Measurements from ENCODE around the gene PTK6.

Gene PTK6

DNA sequence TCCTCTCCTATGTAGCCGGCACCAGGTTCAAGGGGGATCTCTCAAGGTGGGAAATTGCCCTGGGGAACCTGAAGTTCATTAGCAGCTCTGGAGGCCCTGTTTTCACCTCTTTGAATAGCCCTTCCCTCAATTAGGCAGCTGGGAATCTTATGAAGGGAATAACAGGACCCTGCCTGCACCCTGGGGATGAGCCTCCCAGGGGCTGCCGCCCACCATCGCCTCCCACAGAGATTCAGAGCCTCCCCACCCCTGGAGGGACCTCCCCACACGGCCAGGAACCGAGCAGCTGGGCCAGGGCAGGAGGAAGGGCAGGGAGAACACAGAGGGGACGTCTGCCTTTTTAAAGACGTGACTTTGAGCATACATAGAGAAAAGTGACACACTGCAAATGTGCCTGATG, 33.7 kb downstream of the PTK6 start:
- no peak overlapping the region for H3K27ac ChIP-seq (ENCODE audit: low read depth, low read length)
- peaks cover 16% of the 10 kb centered on the region for H3K4me1 ChIP-seq (ENCODE audit: control insufficient read depth, low read length)
- no peaks in the 10 kb centered on the region for H3K9me3 ChIP-seq (ENCODE audit: control insufficient read depth, insufficient read depth, low read length)
- H4K20me1 ChIP-seq (ENCODE audit: control insufficient read depth, insufficient read depth, low read depth, low read length): no peaks in the 10 kb centered on the region
- H3K4me3 ChIP-seq (ENCODE audit: low read length): no peak overlapping the region
- H3K27me3 ChIP-seq (ENCODE audit: control insufficient read depth, low read length): no peaks in the 10 kb centered on the region; the same call in 1 of the 2 replicates
- no peaks in the 10 kb centered on the region; the same call in 1 of the 2 replicates for H3F3A ChIP-seq (ENCODE audit: control insufficient read depth, insufficient read depth)
- H3K36me3 ChIP-seq (ENCODE audit: control insufficient read depth, low read length): no peaks in the 10 kb centered on the region
- H3K9me2 ChIP-seq (replicated peaks; ENCODE audit: control insufficient read depth, low read length): no peaks in the 10 kb centered on the region
- no peaks in the 10 kb centered on the region for H3K79me2 ChIP-seq (ENCODE audit: control insufficient read depth, low read length)
- no peak overlapping the region for H3K4me2 ChIP-seq (ENCODE audit: low read length)
- TF ChIP-seq, protein P1, sequence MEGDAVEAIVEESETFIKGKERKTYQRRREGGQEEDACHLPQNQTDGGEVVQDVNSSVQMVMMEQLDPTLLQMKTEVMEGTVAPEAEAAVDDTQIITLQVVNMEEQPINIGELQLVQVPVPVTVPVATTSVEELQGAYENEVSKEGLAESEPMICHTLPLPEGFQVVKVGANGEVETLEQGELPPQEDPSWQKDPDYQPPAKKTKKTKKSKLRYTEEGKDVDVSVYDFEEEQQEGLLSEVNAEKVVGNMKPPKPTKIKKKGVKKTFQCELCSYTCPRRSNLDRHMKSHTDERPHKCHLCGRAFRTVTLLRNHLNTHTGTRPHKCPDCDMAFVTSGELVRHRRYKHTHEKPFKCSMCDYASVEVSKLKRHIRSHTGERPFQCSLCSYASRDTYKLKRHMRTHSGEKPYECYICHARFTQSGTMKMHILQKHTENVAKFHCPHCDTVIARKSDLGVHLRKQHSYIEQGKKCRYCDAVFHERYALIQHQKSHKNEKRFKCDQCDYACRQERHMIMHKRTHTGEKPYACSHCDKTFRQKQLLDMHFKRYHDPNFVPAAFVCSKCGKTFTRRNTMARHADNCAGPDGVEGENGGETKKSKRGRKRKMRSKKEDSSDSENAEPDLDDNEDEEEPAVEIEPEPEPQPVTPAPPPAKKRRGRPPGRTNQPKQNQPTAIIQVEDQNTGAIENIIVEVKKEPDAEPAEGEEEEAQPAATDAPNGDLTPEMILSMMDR (IDR thresholded peaks at IDR 0.05; ENCODE audit: low read depth, low read length, poor library complexity, severe bottlenecking): no peak
- TF ChIP-seq EZH2phosphoT487 (IDR thresholded peaks at IDR 0.05; ENCODE audit: borderline replicate concordance, low read length): no peak

DNA sequence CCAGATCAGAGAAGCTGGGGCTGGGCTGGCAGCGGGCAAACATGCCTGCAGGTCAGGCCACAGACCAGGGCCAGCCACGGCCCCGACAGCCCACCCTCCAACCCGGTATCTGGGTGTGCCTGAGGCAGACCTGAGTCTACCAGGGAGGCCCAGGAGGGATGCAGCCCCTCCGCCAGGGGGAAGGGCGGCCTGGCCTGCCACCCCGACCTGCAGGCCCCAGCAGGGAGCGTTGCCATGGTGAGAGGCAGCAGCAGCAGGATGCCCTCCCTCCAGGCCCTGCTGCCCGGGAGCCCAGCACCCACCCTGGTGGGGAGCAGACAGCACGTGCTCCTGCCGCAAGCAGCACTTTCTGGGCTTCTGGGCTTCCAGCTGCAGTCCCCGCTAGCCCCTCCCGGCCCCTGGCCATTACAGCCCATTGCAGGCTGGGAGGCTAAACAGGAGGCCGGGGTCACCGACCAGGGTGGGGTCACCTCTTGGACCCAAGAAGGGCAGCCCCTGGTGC, 34.5 kb downstream of the PTK6 start:
- Histone ChIP-seq H3K9me3 (ENCODE audit: control insufficient read depth, insufficient read depth, low read length) (no peaks in the 10 kb centered on the region), H3K27ac (ENCODE audit: low read depth, low read length) (no peak overlapping the region), H3F3A (ENCODE audit: control insufficient read depth, insufficient read depth) (no peaks in the 10 kb centered on the region; the same call in 1 of the 2 replicates), H4K20me1 (ENCODE audit: control insufficient read depth, insufficient read depth, low read depth, low read length) (no peaks in the 10 kb centered on the region), H3K27me3 (ENCODE audit: control insufficient read depth, low read length) (peaks cover 3% of the 10 kb centered on the region; the same call in 1 of the 2 replicates), H3K36me3 (ENCODE audit: control insufficient read depth, low read length) (no peaks in the 10 kb centered on the region), H3K4me2 (ENCODE audit: low read length) (no peak overlapping the region), H3K9me2 (replicated peaks; ENCODE audit: control insufficient read depth, low read length) (no peaks in the 10 kb centered on the region), H3K4me3 (ENCODE audit: low read length) (no peak overlapping the region), H3K79me2 (ENCODE audit: control insufficient read depth, low read length) (no peaks in the 10 kb centered on the region), H3K4me1 (ENCODE audit: control insufficient read depth, low read length) (peaks cover 16% of the 10 kb centered on the region)
- no peak for TF ChIP-seq EZH2phosphoT487 (IDR thresholded peaks at IDR 0.05; ENCODE audit: borderline replicate concordance, low read length)
- TF ChIP-seq, protein P1 (IDR thresholded peaks at IDR 0.05; ENCODE audit: low read depth, low read length, poor library complexity, severe bottlenecking): no peak

DNA sequence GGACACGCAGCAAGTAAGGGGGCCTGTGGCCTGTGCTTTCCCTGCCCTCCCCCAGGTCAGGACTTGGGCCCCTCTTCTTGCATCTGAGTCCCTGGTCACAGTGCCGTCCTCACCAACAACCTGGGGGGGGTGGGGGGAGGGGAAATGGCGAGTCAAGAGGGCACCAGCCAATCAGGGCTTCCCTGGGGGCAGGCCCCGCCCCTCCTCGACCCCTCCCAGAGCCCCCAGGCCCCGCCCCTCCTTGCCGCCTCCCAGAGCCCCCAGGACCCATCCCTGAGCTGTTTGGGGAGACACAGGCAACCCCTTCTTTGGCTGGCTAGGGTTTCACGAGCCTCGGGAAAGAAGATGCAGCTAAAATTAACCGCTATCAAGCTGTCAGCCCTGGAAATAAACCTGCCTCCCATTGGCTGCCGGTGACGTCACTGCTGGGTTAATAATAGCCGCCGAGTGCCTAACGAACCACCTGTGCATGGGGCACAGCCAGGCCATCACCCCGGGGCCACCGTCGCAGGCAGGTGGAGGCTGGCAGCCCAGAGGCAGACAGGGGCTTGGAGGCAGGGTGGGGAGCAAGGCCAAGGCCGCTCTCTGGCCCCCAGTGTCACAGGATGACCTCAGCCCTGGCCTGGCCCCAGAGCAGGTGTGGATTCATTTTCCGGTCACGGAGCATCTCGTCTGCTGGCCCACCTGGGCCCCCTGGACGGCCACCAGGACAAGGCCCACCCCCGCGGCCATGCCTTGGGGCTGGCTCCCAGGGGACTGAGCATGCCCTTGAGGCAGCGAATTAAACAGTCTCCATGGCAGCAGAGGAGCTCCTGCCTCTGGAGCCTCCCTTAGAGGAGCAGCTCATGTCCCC, 35.1 kb downstream of the PTK6 start:
- no peaks in the 10 kb centered on the region for H3K9me2 ChIP-seq (replicated peaks; ENCODE audit: control insufficient read depth, low read length)
- peaks cover 3% of the 10 kb centered on the region; the same call in 1 of the 2 replicates for H3K27me3 ChIP-seq (ENCODE audit: control insufficient read depth, low read length)
- peaks cover 16% of the 10 kb centered on the region for H3K4me1 ChIP-seq (ENCODE audit: control insufficient read depth, low read length)
- H3F3A ChIP-seq (ENCODE audit: control insufficient read depth, insufficient read depth): no peaks in the 10 kb centered on the region; the same call in 1 of the 2 replicates
- TF ChIP-seq, protein P1 (IDR thresholded peaks at IDR 0.05; ENCODE audit: low read depth, low read length, poor library complexity, severe bottlenecking): no peak
- TF ChIP-seq EZH2phosphoT487 (IDR thresholded peaks at IDR 0.05; ENCODE audit: borderline replicate concordance, low read length): no peak
- H3K4me3 ChIP-seq (ENCODE audit: low read length): peak overlapping the region; percentile 51
- no peaks in the 10 kb centered on the region for H3K79me2 ChIP-seq (ENCODE audit: control insufficient read depth, low read length)
- H3K27ac ChIP-seq (ENCODE audit: low read depth, low read length): no peak overlapping the region
- H3K9me3 ChIP-seq (ENCODE audit: control insufficient read depth, insufficient read depth, low read length): no peaks in the 10 kb centered on the region
- no peaks in the 10 kb centered on the region for H3K36me3 ChIP-seq (ENCODE audit: control insufficient read depth, low read length)
- 0 out of 2 replicates have a peak, but pooled peaks cover under 1% of the 10 kb centered on the region for H4K20me1 ChIP-seq (ENCODE audit: control insufficient read depth, insufficient read depth, low read depth, low read length)
- H3K4me2 ChIP-seq (ENCODE audit: low read length): peak overlapping the region; percentile 67
